Fibroblast of upper back skin (primary cell): Measurements from ENCODE around the gene TTLL9.

ENCODE experiments used
- DNase-seq: peaks from one replicate; pipeline ENCODE4 v3.0.0-alpha.2; 2013

The TTLL9 gene

DNA sequence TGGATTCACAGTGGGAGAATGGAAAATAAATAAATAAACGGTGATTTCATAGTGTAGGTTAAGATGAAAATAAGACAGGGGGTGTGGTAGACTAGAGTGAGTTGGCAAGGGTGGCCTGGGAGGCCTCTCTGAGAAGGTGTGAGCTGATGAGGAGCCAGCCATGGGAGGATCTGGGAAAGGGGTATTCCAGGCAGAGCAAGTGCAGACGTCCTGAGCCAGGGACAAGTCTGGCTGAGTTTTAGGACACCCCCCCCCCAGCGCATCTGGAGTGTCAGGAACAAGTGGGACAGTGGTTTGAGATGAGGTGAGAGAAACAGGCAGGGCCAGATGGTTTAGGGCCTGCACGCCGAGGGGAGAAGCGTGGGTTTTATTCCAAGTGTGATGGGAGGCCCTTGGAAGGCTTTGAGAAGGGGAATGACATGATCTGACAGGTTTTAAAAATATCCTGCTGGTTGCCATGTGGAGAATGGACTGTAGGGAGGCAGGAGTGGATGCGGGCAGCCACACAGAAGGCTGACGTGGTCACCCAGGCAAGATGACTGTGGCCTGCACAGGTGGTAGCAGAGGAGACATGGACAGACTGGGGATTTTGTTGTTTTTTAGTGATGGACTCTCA is 118.7 kb downstream of the TTLL9 start:
- no peak for DNase-seq

DNA sequence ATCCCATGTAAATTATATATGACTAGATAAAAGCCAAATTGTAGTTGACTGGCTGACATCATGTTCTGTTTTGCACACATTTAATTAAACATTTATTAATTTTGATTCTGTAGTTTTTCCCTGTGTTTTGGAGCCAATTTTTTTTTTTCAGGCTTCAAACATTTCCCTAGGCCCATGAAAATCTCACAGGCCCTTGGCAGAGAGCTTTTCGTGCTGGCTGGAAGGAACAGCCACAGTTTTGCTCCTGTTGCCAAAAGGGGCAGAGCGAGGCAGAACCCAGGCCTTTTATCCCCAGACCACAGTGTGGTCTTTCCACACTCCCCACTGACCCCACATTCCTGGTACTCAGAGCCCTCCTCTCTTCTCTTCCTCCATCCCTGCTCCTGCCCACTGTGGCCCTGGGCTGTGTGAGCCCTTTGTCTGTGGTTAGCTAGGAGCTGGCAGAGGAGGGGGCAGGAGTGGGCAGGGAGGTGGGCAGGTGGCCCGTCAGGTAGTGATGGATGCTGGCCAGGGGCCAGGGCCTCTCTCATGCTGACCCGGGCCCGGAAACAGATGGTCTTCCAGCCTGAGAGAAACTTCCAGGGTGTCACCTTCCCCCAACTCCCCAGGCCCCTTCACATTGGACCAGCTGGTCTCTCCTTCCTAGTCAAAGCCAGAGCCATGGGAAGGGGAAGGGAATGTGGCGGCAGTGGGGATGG is 120.4 kb downstream of the TTLL9 start:
- DNase-seq = no peak

- no peak for DNase-seq
Measured at GRCh38 chr20:31991339-31991705, 120.9 kb downstream of the TTLL9 start.

DNA sequence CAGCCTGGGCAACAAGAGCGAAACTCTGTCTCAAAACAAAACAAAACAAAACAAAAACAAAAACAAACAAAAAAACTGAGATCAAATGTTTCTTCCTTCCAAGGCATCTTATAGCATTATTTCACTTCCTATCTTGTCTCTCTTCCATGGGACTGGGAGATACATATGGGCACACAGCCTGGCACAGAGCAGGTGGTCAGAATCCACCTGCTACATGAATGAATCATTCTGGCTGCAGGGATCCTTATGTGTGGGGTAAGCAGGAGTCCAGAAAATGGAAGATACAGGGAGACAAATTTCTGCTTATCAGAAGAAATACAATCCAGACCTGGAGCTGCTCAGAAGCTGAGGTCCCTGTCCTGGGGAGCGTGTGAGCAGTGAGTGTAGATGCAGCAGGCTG is 121.7 kb downstream of the TTLL9 start:
- DNase-seq = no peak
